HepG2 (cell line): ENCODE data around the gene EGFR. TPM values are rescaled to one million over a fixed set of nuclear protein-coding genes. Genes with fewer than 3 reads are reported as not detected.

Experiments used
- BATF2 ChIP-seq: sonication (generic); formaldehyde crosslinking; IDR thresholded peaks from 2 replicates; pipeline ENCODE4 v1.8.0; 2022; ENCODE audit warnings: mild to moderate bottlenecking, missing genetic modification reagents, moderate library complexity
- CCDC6 ChIP-seq: sonication (generic); formaldehyde crosslinking; IDR thresholded peaks from 2 replicates; pipeline ENCODE4 v1.8.1; 2022; ENCODE audit warnings: mild to moderate bottlenecking, missing genetic modification reagents, moderate library complexity
- FOXC1 ChIP-seq: sonication (generic); formaldehyde crosslinking; IDR thresholded peaks from 2 replicates; pipeline ENCODE4 v1.8.0; 2022; ENCODE audit warnings: mild to moderate bottlenecking, missing genetic modification reagents, borderline replicate concordance
- GLI4 ChIP-seq: sonication (generic); formaldehyde crosslinking; IDR thresholded peaks from 2 replicates; pipeline ENCODE4 v1.5.1; 2020; ENCODE audit warnings: missing genetic modification reagents, mild to moderate bottlenecking, moderate library complexity, borderline replicate concordance
- HOXD1 ChIP-seq: sonication (generic); formaldehyde crosslinking; IDR thresholded peaks from 2 replicates; pipeline ENCODE4 v1.5.0; 2020; ENCODE audit warnings: missing genetic modification reagents
- IKZF1 ChIP-seq: fragments of 450-650 bp; IDR thresholded peaks from 2 replicates; pipeline ENCODE4 v1.7.1; 2016
- JDP2 ChIP-seq: sonication (generic); formaldehyde crosslinking; IDR thresholded peaks from 2 replicates; pipeline ENCODE4 v1.8.1; 2022; ENCODE audit warnings: missing genetic modification reagents, borderline replicate concordance
- KLF6 ChIP-seq: IDR thresholded peaks from 2 replicates; pipeline ENCODE4 v1.8.0; 2016; ENCODE audit warnings: missing biosample characterization, missing genetic modification reagents
- MBNL3 ChIP-seq: fragments of 250-450 bp; sonication (Bioruptor Pico); conservative IDR thresholded peaks from 2 replicates; pipeline ENCODE4 v1.8.0; 2022; ENCODE audit warnings: mild to moderate bottlenecking, inconsistent platforms
- MIXL1 ChIP-seq: IDR thresholded peaks from 2 replicates; pipeline ENCODE4 v1.6.1; 2016
- NCOA5 ChIP-seq: sonication (generic); formaldehyde crosslinking; IDR thresholded peaks from 2 replicates; pipeline ENCODE4 v1.4.0; 2020; ENCODE audit warnings: missing genetic modification reagents
- PAF1 ChIP-seq: IDR thresholded peaks from 2 replicates; pipeline ENCODE4 v1.6.1; 2016; ENCODE audit warnings: missing genetic modification reagents, missing compliant biosample characterization
- TFDP1 ChIP-seq: IDR thresholded peaks from 2 replicates; pipeline ENCODE4 v1.6.1; 2016; ENCODE audit warnings: missing compliant biosample characterization, missing genetic modification reagents, borderline replicate concordance
- TRAFD1 ChIP-seq: sonication (generic); formaldehyde crosslinking; IDR thresholded peaks from 2 replicates; pipeline ENCODE4 v1.5.1; 2020; ENCODE audit warnings: missing genetic modification reagents, mild to moderate bottlenecking, borderline replicate concordance
- TSC22D2 ChIP-seq: sonication (generic); formaldehyde crosslinking; IDR thresholded peaks from 2 replicates; pipeline ENCODE4 v1.5.1; 2020; ENCODE audit warnings: missing genetic modification reagents, mild to moderate bottlenecking, borderline replicate concordance
- ZMYM2 ChIP-seq: sonication (generic); formaldehyde crosslinking; IDR thresholded peaks from 2 replicates; pipeline ENCODE4 v1.8.0; 2022; ENCODE audit warnings: mild to moderate bottlenecking, missing genetic modification reagents
- ZNF234 ChIP-seq: sonication (generic); formaldehyde crosslinking; conservative IDR thresholded peaks from 2 replicates; pipeline ENCODE4 v1.5.1; 2020; ENCODE audit warnings: mild to moderate bottlenecking, missing genetic modification reagents
- ZNF530 ChIP-seq: sonication (generic); formaldehyde crosslinking; IDR thresholded peaks from 2 replicates; pipeline ENCODE4 v1.5.0; 2020; ENCODE audit warnings: low read depth, mild to moderate bottlenecking, missing genetic modification reagents
- ZNF549 ChIP-seq: sonication (generic); formaldehyde crosslinking; IDR thresholded peaks from 2 replicates; pipeline ENCODE4 v1.5.0; 2020; ENCODE audit warnings: missing genetic modification reagents
- polyA plus RNA-seq, 8 experiments: library from polyadenylated mRNA; depleted of rRNA in 3 of 8; stranded (reverse) in 7 of 8; unstranded in 1 of 8; fragments of >200 nt; fragmentation: Illumina TruSeq in 4 of 8; extraction: Trizol in 4 of 8; gene quantifications; 2 replicates each; pipeline versions ENCODE4 v1.2.1 to v1.2.3, GENCODE V29; 2011 to 2016; ENCODE audit warnings: low read depth in 4 of 8, missing spikeins in 1 of 8, mixed read lengths in 1 of 8; ENCODE audit not compliant: insufficient read depth in 1 of 8
- total RNA-seq, 5 experiments: library from RNA; depleted of rRNA; stranded (reverse); fragments of >200 nt; fragmentation: Illumina TruSeq; extraction: Trizol; gene quantifications; 2 replicates each; pipeline ENCODE4 v1.2.3, GENCODE V29; 2016; ENCODE audit warnings: low read depth in 1 of 5
- TF ChIP-seq, protein P1 (sequence below): IDR thresholded peaks from 2 replicates; pipeline ENCODE4 v1.6.1; 2018; ENCODE audit warnings: missing genetic modification reagents, mild to moderate bottlenecking, missing compliant biosample characterization
- TF ChIP-seq, protein P2 (sequence below): sonication (generic); formaldehyde crosslinking; IDR thresholded peaks from 2 replicates; pipeline ENCODE4 v1.5.1; 2020; ENCODE audit warnings: missing genetic modification reagents, mild to moderate bottlenecking, borderline replicate concordance

EGFR gene
- total and polyA plus RNA-seq, 2 of the 13 experiments (the other 11 are each of a cell fraction or from before 2014, with no cell fraction given) = 7.0 to 10.0 TPM

- no peak for TF ChIP-seq JDP2
- peak; percentile 38; the same call in 1 of the 2 replicates for TF ChIP-seq TFDP1 (CRISPR knock-in tag)
- TF ChIP-seq FOXC1 (CRISPR knock-in tag) = peak; percentile 41; the same call in 1 of the 2 replicates
- TF ChIP-seq GLI4 (CRISPR knock-in tag) = no peak
- no peak for TF ChIP-seq MBNL3 (CRISPR knock-in tag)
- peak; percentile 75; the same call in 1 of the 2 replicates for TF ChIP-seq CCDC6 (CRISPR knock-in tag)
- no peak for TF ChIP-seq ZNF549 (CRISPR knock-in tag)
- no peak for TF ChIP-seq PAF1 (CRISPR knock-in tag)
- TF ChIP-seq IKZF1 = no peak
- TF ChIP-seq, protein P1, sequence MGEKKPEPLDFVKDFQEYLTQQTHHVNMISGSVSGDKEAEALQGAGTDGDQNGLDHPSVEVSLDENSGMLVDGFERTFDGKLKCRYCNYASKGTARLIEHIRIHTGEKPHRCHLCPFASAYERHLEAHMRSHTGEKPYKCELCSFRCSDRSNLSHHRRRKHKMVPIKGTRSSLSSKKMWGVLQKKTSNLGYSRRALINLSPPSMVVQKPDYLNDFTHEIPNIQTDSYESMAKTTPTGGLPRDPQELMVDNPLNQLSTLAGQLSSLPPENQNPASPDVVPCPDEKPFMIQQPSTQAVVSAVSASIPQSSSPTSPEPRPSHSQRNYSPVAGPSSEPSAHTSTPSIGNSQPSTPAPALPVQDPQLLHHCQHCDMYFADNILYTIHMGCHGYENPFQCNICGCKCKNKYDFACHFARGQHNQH (CRISPR knock-in tag) = peak; percentile 90
- TF ChIP-seq ZNF530 (CRISPR knock-in tag) = no peak
- TF ChIP-seq HOXD1 (CRISPR knock-in tag) = no peak
- no peak; the same call in 1 of the 2 replicates for TF ChIP-seq TSC22D2 (CRISPR knock-in tag)
- peak; percentile 44; the same call in 1 of the 2 replicates for TF ChIP-seq MIXL1 (CRISPR knock-in tag)
- TF ChIP-seq, protein P2, sequence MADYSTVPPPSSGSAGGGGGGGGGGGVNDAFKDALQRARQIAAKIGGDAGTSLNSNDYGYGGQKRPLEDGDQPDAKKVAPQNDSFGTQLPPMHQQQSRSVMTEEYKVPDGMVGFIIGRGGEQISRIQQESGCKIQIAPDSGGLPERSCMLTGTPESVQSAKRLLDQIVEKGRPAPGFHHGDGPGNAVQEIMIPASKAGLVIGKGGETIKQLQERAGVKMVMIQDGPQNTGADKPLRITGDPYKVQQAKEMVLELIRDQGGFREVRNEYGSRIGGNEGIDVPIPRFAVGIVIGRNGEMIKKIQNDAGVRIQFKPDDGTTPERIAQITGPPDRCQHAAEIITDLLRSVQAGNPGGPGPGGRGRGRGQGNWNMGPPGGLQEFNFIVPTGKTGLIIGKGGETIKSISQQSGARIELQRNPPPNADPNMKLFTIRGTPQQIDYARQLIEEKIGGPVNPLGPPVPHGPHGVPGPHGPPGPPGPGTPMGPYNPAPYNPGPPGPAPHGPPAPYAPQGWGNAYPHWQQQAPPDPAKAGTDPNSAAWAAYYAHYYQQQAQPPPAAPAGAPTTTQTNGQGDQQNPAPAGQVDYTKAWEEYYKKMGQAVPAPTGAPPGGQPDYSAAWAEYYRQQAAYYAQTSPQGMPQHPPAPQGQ (CRISPR knock-in tag) = no peak
- no peak for TF ChIP-seq NCOA5 (CRISPR knock-in tag)
- TF ChIP-seq ZMYM2 = peak; percentile 69; the same call in 1 of the 2 replicates
- 0 out of 2 replicates have a peak, but pooled peaks have one; percentile 67 for TF ChIP-seq KLF6 (CRISPR knock-in tag)
- no peak for TF ChIP-seq BATF2 (CRISPR knock-in tag)
- no peak for TF ChIP-seq ZNF234 (CRISPR knock-in tag)
- no peak for TF ChIP-seq TRAFD1 (CRISPR knock-in tag)
These were observed 160.3 kb downstream of the EGFR start (continued) for GRCh38 chr7:55178863-55179773.
